H1 (cell line): ENCODE measurements around the gene MYH2. TPM values are rescaled to one million over a fixed set of nuclear protein-coding genes. Genes with fewer than 3 reads are reported as not detected.

Experiments used
- CTCF ChIA-PET: fragments of 300-600 bp; sonication (Branson Sonifier 250); formaldehyde crosslinking; loops from one replicate; lab custom pipeline; 2021; ENCODE audit not compliant: partially characterized antibody; lab: Charles Lee
- POLR2A ChIA-PET: fragments of 300-600 bp; sonication (Branson Sonifier 250); formaldehyde crosslinking; loops from one replicate; lab custom pipeline; 2021; ENCODE audit warnings: inconsistent platforms; ENCODE audit not compliant: partially characterized antibody; lab: Charles Lee
- DNase-seq, 2 experiments: peaks; one replicate each; pipeline versions ENCODE4 v3.0.0 to v3.0.0-alpha.2; 2010 to 2022; ENCODE audit warnings: low spot score in 2 of 2, low read depth in 1 of 2, mixed read lengths in 1 of 2
- FAIRE-seq: peaks from 2 replicates; lab custom pipeline; 2011; peaks lifted over from hg19 to GRCh38; lab: Jason Lieb, UNC
- H2AFZ ChIP-seq: 2 replicates; pipeline ENCODE4 v1.8.1; 2012; ENCODE audit warnings: low read length, inconsistent platforms
- H2AK5ac ChIP-seq: 2 replicates; pipeline ENCODE4 v1.6.1; 2013; ENCODE audit warnings: low read depth, low read length
- H2BK120ac ChIP-seq: replicated peaks from 2 replicates; pipeline ENCODE3; 2013; ENCODE audit warnings: low read depth, low read length, inconsistent platforms
- H2BK12ac ChIP-seq: 2 replicates; pipeline ENCODE4 v1.6.1; 2013; ENCODE audit warnings: low read depth, low read length
- H2BK15ac ChIP-seq: 2 replicates; pipeline ENCODE4 v1.6.1; 2013; ENCODE audit warnings: low read length
- H2BK20ac ChIP-seq: 2 replicates; pipeline ENCODE4 v1.6.1; 2013; ENCODE audit warnings: low read length
- H2BK5ac ChIP-seq: 2 replicates; pipeline ENCODE4 v1.6.1; 2013; ENCODE audit warnings: low read depth, low read length
- H3K14ac ChIP-seq: 2 replicates; pipeline ENCODE4 v1.6.1; 2013; ENCODE audit warnings: inconsistent platforms; ENCODE audit not compliant: insufficient read length
- H3K18ac ChIP-seq: 2 replicates; pipeline ENCODE4 v1.6.1; 2013; ENCODE audit warnings: low read length; ENCODE audit errors: extremely low read depth
- H3K23ac ChIP-seq: 2 replicates; pipeline ENCODE4 v1.6.1; 2013; ENCODE audit warnings: inconsistent platforms; ENCODE audit not compliant: insufficient read length
- H3K23me2 ChIP-seq: 2 replicates; pipeline ENCODE4 v1.6.1; 2013; ENCODE audit warnings: low read depth, low read length
- H3K27ac ChIP-seq: 2 replicates; pipeline ENCODE4 v1.6.1; 2011; ENCODE audit warnings: low read depth, low read length, inconsistent platforms
- H3K27me3 ChIP-seq, 4 experiments: replicated peaks in 1 of 4; 1 replicate in 1 of 4; 2 replicates in 3 of 4; pipeline versions ENCODE4 v1.6.1 to v1.8.1; 2011 to 2013; ENCODE audit warnings: low read length in 3 of 4, mild to moderate bottlenecking in 3 of 4, inconsistent platforms in 2 of 4, mixed read lengths in 2 of 4, moderate library complexity in 1 of 4; ENCODE audit not compliant: control insufficient read depth in 3 of 4, insufficient read depth in 3 of 4; ENCODE audit errors: extremely low read depth in 1 of 4
- H3K36me3 ChIP-seq, 4 experiments: 2 replicates each; pipeline versions ENCODE4 v1.6.1 to v1.8.1; 2011 to 2013; ENCODE audit warnings: mild to moderate bottlenecking in 4 of 4, low read length in 3 of 4, moderate library complexity in 2 of 4, control low read depth in 1 of 4, inconsistent platforms in 1 of 4; ENCODE audit not compliant: insufficient read depth in 4 of 4, control insufficient read depth in 2 of 4
- H3K4ac ChIP-seq: replicated peaks from 2 replicates; pipeline ENCODE3; 2013; ENCODE audit warnings: low read length, low read depth, mixed read lengths, inconsistent platforms; ENCODE audit not compliant: insufficient read length
- H3K4me1 ChIP-seq, 4 experiments: replicated peaks in 1 of 4; 1 replicate in 1 of 4; 2 replicates in 3 of 4; pipeline versions ENCODE4 v1.6.1 to v1.8.1; 2011 to 2013; ENCODE audit warnings: low read length in 3 of 4, inconsistent platforms in 2 of 4, mixed read lengths in 1 of 4; ENCODE audit not compliant: insufficient read depth in 4 of 4, control insufficient read depth in 3 of 4
- H3K4me2 ChIP-seq, 2 experiments: 2 replicates each; pipeline versions ENCODE4 v1.6.1 to v1.8.1; 2011 to 2013; ENCODE audit warnings: low read depth in 2 of 2, low read length in 2 of 2, control low read depth in 1 of 2, inconsistent platforms in 1 of 2, mild to moderate bottlenecking in 1 of 2; ENCODE audit not compliant: insufficient read depth in 1 of 2
- H3K4me3 ChIP-seq, 4 experiments: fragments of 200-600, 300-600 bp in 1 of 4; sonication (generic), shearing (Covaris generic), sonication (Bioruptor Twin) in 1 of 4; 2 replicates each; pipeline versions ENCODE4 v1.5.1 to v1.8.1; 2011 to 2016; ENCODE audit warnings: low read length in 4 of 4, low read depth in 3 of 4, control low read depth in 2 of 4, inconsistent platforms in 2 of 4, mild to moderate bottlenecking in 2 of 4, mixed read lengths in 1 of 4, moderate library complexity in 1 of 4; ENCODE audit not compliant: insufficient read depth in 2 of 4; ENCODE audit errors: extremely low read depth in 1 of 4
- H3K56ac ChIP-seq: replicated peaks from 2 replicates; pipeline ENCODE3; 2013; ENCODE audit warnings: low read depth, mild to moderate bottlenecking, mixed read lengths, low read length, inconsistent platforms; ENCODE audit not compliant: insufficient read length
- H3K79me1 ChIP-seq: 2 replicates; pipeline ENCODE4 v1.6.1; 2013; ENCODE audit warnings: low read depth, low read length, control low read depth
- H3K79me2 ChIP-seq, 2 experiments: 2 replicates each; pipeline versions ENCODE4 v1.6.1 to v1.8.1; 2012 to 2013; ENCODE audit warnings: low read length in 2 of 2, mild to moderate bottlenecking in 2 of 2, inconsistent platforms in 1 of 2; ENCODE audit not compliant: insufficient read depth in 2 of 2, control insufficient read depth in 1 of 2
- H3K9ac ChIP-seq, 4 experiments: replicated peaks in 1 of 4; 1 replicate in 1 of 4; 2 replicates in 3 of 4; pipeline versions ENCODE4 v1.6.1 to v1.8.1; 2011 to 2013; ENCODE audit warnings: low read depth in 3 of 4, low read length in 3 of 4, control low read depth in 2 of 4, mild to moderate bottlenecking in 2 of 4, moderate library complexity in 2 of 4, inconsistent platforms in 1 of 4; ENCODE audit errors: extremely low read depth in 1 of 4
- H3K9me3 ChIP-seq, 2 experiments: 2 replicates each; pipeline versions ENCODE4 v1.6.1 to v1.8.1; 2012 to 2013; ENCODE audit warnings: mild to moderate bottlenecking in 2 of 2, moderate library complexity in 2 of 2, control low read depth in 1 of 2, inconsistent platforms in 1 of 2, low read depth in 1 of 2, low read length in 1 of 2, mixed read lengths in 1 of 2; ENCODE audit not compliant: insufficient read depth in 2 of 2
- H4K20me1 ChIP-seq, 2 experiments: replicated peaks in 1 of 2; 2 replicates each; pipeline versions ENCODE3 to v1.8.1; 2011 to 2013; ENCODE audit warnings: inconsistent platforms in 2 of 2, low read length in 2 of 2, mild to moderate bottlenecking in 1 of 2; ENCODE audit not compliant: insufficient read depth in 2 of 2, control insufficient read depth in 1 of 2
- H4K5ac ChIP-seq: 2 replicates; pipeline ENCODE4 v1.6.1; 2013; ENCODE audit warnings: low read length, low read depth, mixed read lengths, inconsistent platforms; ENCODE audit not compliant: insufficient read length
- H4K8ac ChIP-seq: 2 replicates; pipeline ENCODE4 v1.8.0; 2013; ENCODE audit warnings: mild to moderate bottlenecking, moderate library complexity, low read length, inconsistent platforms; ENCODE audit not compliant: insufficient read depth; ENCODE audit errors: extremely low read depth
- H4K91ac ChIP-seq: replicated peaks from 2 replicates; pipeline ENCODE3; 2013; ENCODE audit warnings: low read length, mixed read lengths, inconsistent platforms; ENCODE audit not compliant: insufficient read length
- ASH2L ChIP-seq: fragments of 200-600, 300-600 bp; sonication (generic); IDR thresholded peaks from one replicate; pipeline ENCODE4 v1.7.1; 2017; ENCODE audit warnings: low read length
- BRCA1 ChIP-seq: IDR thresholded peaks from 2 replicates; pipeline ENCODE4 v1.6.1; 2012; ENCODE audit warnings: low read depth, low read length, improper control_type of control experiment
- CBX5 ChIP-seq: fragments of 300-800, 300-1000 bp; sonication (generic); IDR thresholded peaks from 2 replicates; pipeline ENCODE4 v1.7.1; 2016; ENCODE audit warnings: antibody characterized with exemption, low read length, low read depth
- CTBP2 ChIP-seq: IDR thresholded peaks from 2 replicates; pipeline ENCODE4 v1.7.0; 2011; ENCODE audit warnings: borderline replicate concordance, mild to moderate bottlenecking, moderate library complexity, mixed read lengths, low read length; ENCODE audit not compliant: insufficient read depth, insufficient read length
- FOSL1 ChIP-seq: IDR thresholded peaks from 2 replicates; pipeline ENCODE4 v1.6.1; 2011; ENCODE audit warnings: mild to moderate bottlenecking, low read depth, low read length, moderate library complexity; ENCODE audit not compliant: insufficient read depth
- NANOG ChIP-seq: IDR thresholded peaks from 2 replicates; pipeline ENCODE4 v1.6.1; 2011; ENCODE audit warnings: low read length, low read depth, mild to moderate bottlenecking, inconsistent platforms; ENCODE audit not compliant: insufficient read depth, poor library complexity, severe bottlenecking
- NRF1 ChIP-seq: IDR thresholded peaks from 2 replicates; pipeline ENCODE4 v1.6.1; 2011; ENCODE audit warnings: mild to moderate bottlenecking, low read depth, low read length, improper control_type of control experiment
- POLR2A ChIP-seq, 2 experiments: IDR thresholded peaks; 1 replicate in 1 of 2; 2 replicates in 1 of 2; pipeline ENCODE4 v1.6.1; 2011; ENCODE audit warnings: low read depth in 2 of 2, low read length in 2 of 2, mild to moderate bottlenecking in 2 of 2; ENCODE audit errors: control extremely low read depth in 1 of 2
- RNF2 ChIP-seq: fragments of 200-900, 300-1000 bp; sonication (generic); IDR thresholded peaks from 2 replicates; pipeline ENCODE4 v1.7.1; 2016; ENCODE audit warnings: borderline replicate concordance, low read depth, mild to moderate bottlenecking, antibody characterized with exemption, low read length; ENCODE audit not compliant: poor library complexity, severe bottlenecking; ENCODE audit errors: missing control alignments
- RXRA ChIP-seq: IDR thresholded peaks from 2 replicates; pipeline ENCODE4 v1.6.1; 2011; ENCODE audit warnings: low read depth, mild to moderate bottlenecking, low read length, moderate library complexity; ENCODE audit not compliant: insufficient read depth
- TBP ChIP-seq: IDR thresholded peaks from 2 replicates; pipeline ENCODE4 v1.6.1; 2011; ENCODE audit warnings: low read depth, low read length, improper control_type of control experiment
- TEAD4 ChIP-seq: IDR thresholded peaks from 2 replicates; pipeline ENCODE4 v1.6.1; 2012; ENCODE audit warnings: low read depth, low read length, inconsistent platforms, mixed read lengths
- WGBS, 2 experiments: shearing (Covaris generic) in 1 of 2; methylation state at CpG; one replicate each; pipeline versions ENCODE4 v1.1.6 to v1.1.7; 2013 to 2015; ENCODE audit warnings: low lambda C conversion rate in 2 of 2, mixed read lengths in 2 of 2, inconsistent platforms in 1 of 2, low coverage in 1 of 2, missing lambda C conversion rate in 1 of 2; ENCODE audit not compliant: insufficient replicate concordance in 2 of 2, insufficient coverage in 1 of 2, insufficient read length in 1 of 2; ENCODE audit errors: extremely low coverage in 1 of 2, missing lambda C conversion rate in 1 of 2; 5-methylcytosine and 5-hydroxymethylcytosine counted together
- polyA plus RNA-seq, 7 experiments: library from polyadenylated mRNA; depleted of rRNA in 3 of 7; stranded (reverse) in 5 of 7; unstranded in 2 of 7; fragments of >200 nt in 5 of 7; fragments of 200-250 nt in 2 of 7; gene quantifications; 1 replicate in 5 of 7; 2 replicates in 1 of 7; 4 replicates in 1 of 7; pipeline versions ENCODE4 v1.2.1 to v1.2.3, GENCODE V29; 2011 to 2013; ENCODE audit warnings: missing spikeins in 2 of 7, mixed read lengths in 2 of 7
- total RNA-seq: library from RNA; stranded (reverse); fragmentation: NEBNext Ultra II Directional; extraction: Animal tissue kit (Norgen Biotek cat#: 25700); gene quantifications from 2 replicates; pipeline ENCODE4 v1.2.1, GENCODE V29; 2021
- TF ChIP-seq, protein P1 (sequence below): IDR thresholded peaks from 2 replicates; pipeline ENCODE4 v1.6.1; 2012; ENCODE audit warnings: low read length, inconsistent platforms

MYH2 gene
- total and polyA plus RNA-seq, 2 of the 8 experiments (the other 6 are each of a cell fraction or from before 2014, with no cell fraction given) = 1.0 to 9.0 TPM

GRCh38 chr17:10477701-10478100 lies 71.8 kb downstream of the MYH2 start:
- H4K5ac ChIP-seq = no peak overlapping the region
- no peaks in the 10 kb centered on the region for H3K23me2 ChIP-seq
- H3K4me1 ChIP-seq = no peaks in the 10 kb centered on the region
- H2BK5ac ChIP-seq = no peak overlapping the region
- TF ChIP-seq POLR2A (IDR thresholded peaks at IDR 0.05; ENCODE audit: control extremely low read depth in 1 of 2, low read depth in 2 of 2, low read length in 2 of 2) (no peak), CBX5 (no peak), CTBP2 (no peak), FOSL1 (no peak), BRCA1 (no peak), RNF2 (no peak), NANOG (no peak), ASH2L (no peak), RXRA (no peak), NRF1 (no peak), TBP (no peak), TEAD4 (no peak)
- TF ChIP-seq, protein P1, sequence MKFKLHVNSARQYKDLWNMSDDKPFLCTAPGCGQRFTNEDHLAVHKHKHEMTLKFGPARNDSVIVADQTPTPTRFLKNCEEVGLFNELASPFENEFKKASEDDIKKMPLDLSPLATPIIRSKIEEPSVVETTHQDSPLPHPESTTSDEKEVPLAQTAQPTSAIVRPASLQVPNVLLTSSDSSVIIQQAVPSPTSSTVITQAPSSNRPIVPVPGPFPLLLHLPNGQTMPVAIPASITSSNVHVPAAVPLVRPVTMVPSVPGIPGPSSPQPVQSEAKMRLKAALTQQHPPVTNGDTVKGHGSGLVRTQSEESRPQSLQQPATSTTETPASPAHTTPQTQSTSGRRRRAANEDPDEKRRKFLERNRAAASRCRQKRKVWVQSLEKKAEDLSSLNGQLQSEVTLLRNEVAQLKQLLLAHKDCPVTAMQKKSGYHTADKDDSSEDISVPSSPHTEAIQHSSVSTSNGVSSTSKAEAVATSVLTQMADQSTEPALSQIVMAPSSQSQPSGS = no peak
- no peak for DNase-seq
- H3K23ac ChIP-seq = no peak overlapping the region
- no peaks in the 10 kb centered on the region for H4K20me1 ChIP-seq
- POLR2A ChIA-PET = no interaction called here
- no peak overlapping the region for H3K56ac ChIP-seq
- 91% methylated on average over 1 of the region's 1 CpG; no CpG with 5 or more reads in 1 of the 2 experiments for WGBS, 2 experiments
- no peak overlapping the region for H2AFZ ChIP-seq
- H3K79me2 ChIP-seq = no peaks in the 10 kb centered on the region
- H3K79me1 ChIP-seq = no peaks in the 10 kb centered on the region
- peaks cover 4 to 9% of the 10 kb centered on the region in 2 experiments; a peak in 3 of 4 replicates for H3K9me3 ChIP-seq
- H4K8ac ChIP-seq = no peak overlapping the region
- no peaks in the 10 kb centered on the region for H3K27me3 ChIP-seq
- FAIRE-seq = no peak
- H3K18ac ChIP-seq = no peak overlapping the region
- no peak overlapping the region for H3K4me3 ChIP-seq
- no peak overlapping the region for H4K91ac ChIP-seq
- no peak overlapping the region for H3K14ac ChIP-seq
- H2BK15ac ChIP-seq = no peak overlapping the region
- no peaks in the 10 kb centered on the region for H3K36me3 ChIP-seq
- no peak overlapping the region for H3K4ac ChIP-seq
- no peak overlapping the region for H2BK12ac ChIP-seq
- H3K4me2 ChIP-seq = no peak overlapping the region
- H2BK20ac ChIP-seq = no peak overlapping the region
- no peak overlapping the region for H2AK5ac ChIP-seq
- H2BK120ac ChIP-seq = no peak overlapping the region
- H3K9ac ChIP-seq = no peak overlapping the region
- no peak overlapping the region for H3K27ac ChIP-seq
- CTCF ChIA-PET = no interaction called here
